Lower leg skin (tissue), 4 donors: ENCODE measurements around the gene FPGS. TPM values are rescaled to one million over a fixed set of nuclear protein-coding genes. Genes with fewer than 3 reads are reported as not detected.

Experiments used
- DNase-seq, 2 donors: peaks; one replicate each; pipeline ENCODE4 v3.0.0-alpha.2; 2019; ENCODE audit warnings: low spot score in 2 of 2
- H3K4me3 ChIP-seq: fragments of 200-600 bp; sonication (generic); 2 replicates; pipeline ENCODE4 v1.5.1; 2017; ENCODE audit warnings: mild to moderate bottlenecking, low read depth; ENCODE audit not compliant: poor library complexity, severe bottlenecking
- POLR2A ChIP-seq, 2 donors: fragments of 450-650 bp; IDR thresholded peaks; one replicate each; pipeline ENCODE4 v1.6.1; 2016 to 2017; ENCODE audit warnings: antibody characterized with exemption in 2 of 2, mild to moderate bottlenecking in 1 of 2, moderate library complexity in 1 of 2
- WGBS, 2 donors: methylation state at CpG; one replicate each; pipeline ENCODE4 v1.1.5; 2018; 5-methylcytosine and 5-hydroxymethylcytosine counted together
- intact Hi-C: fragments of 100-400 bp; cut with DNase I; formaldehyde crosslinking; loops from one replicate; pipeline ENCODE4 v1.15.0; 2023; ENCODE audit warnings: low total_unique reads
- total RNA-seq, 4 donors: library from RNA; depleted of rRNA; stranded (reverse); fragments of >200 nt; gene quantifications; one replicate each; pipeline ENCODE4 v1.1.0, GENCODE V29; 2016
- TF ChIP-seq, protein P1 (sequence below), 3 donors: fragments of 450-650 bp; IDR thresholded peaks; one replicate each; pipeline ENCODE4 v1.5.1; 2016; ENCODE audit warnings: antibody characterized with exemption in 3 of 3, mild to moderate bottlenecking in 3 of 3, moderate library complexity in 2 of 3

FPGS gene
- total RNA-seq, 4 donors from 2014 or later = 21.3 to 46.5 (median 37.4) TPM

DNA sequence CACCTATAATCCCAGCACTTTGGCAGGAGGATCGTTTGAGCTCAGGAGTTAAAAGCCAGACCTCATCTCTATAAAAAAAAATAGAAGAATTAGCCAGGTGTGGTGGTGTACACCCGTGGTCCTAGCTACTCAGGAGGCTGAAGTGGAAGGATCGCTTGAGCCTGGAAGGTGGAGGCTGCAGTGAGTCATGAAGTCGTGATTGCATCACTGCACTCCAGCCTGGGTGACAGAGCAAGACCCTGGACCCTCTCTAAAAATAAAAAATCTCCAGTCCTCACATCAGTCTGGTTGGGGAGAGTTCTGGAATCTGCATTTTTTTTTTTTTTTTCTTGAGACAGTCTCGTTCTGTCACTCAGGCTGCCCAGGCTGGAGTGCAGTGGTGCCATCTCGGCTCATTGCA lies 9.3 kb downstream of the FPGS start:
- TF ChIP-seq, protein P1, sequence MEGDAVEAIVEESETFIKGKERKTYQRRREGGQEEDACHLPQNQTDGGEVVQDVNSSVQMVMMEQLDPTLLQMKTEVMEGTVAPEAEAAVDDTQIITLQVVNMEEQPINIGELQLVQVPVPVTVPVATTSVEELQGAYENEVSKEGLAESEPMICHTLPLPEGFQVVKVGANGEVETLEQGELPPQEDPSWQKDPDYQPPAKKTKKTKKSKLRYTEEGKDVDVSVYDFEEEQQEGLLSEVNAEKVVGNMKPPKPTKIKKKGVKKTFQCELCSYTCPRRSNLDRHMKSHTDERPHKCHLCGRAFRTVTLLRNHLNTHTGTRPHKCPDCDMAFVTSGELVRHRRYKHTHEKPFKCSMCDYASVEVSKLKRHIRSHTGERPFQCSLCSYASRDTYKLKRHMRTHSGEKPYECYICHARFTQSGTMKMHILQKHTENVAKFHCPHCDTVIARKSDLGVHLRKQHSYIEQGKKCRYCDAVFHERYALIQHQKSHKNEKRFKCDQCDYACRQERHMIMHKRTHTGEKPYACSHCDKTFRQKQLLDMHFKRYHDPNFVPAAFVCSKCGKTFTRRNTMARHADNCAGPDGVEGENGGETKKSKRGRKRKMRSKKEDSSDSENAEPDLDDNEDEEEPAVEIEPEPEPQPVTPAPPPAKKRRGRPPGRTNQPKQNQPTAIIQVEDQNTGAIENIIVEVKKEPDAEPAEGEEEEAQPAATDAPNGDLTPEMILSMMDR (IDR thresholded peaks at IDR 0.05) = no peak
- TF ChIP-seq POLR2A (IDR thresholded peaks at IDR 0.05) = no peak
- no peak for DNase-seq
- WGBS, 2 donors = 88 to 95% methylated on average over 6 of the region's 6 CpGs
- intact Hi-C loops = no loop called here
- H3K4me3 ChIP-seq = no peak overlapping the region

DNA sequence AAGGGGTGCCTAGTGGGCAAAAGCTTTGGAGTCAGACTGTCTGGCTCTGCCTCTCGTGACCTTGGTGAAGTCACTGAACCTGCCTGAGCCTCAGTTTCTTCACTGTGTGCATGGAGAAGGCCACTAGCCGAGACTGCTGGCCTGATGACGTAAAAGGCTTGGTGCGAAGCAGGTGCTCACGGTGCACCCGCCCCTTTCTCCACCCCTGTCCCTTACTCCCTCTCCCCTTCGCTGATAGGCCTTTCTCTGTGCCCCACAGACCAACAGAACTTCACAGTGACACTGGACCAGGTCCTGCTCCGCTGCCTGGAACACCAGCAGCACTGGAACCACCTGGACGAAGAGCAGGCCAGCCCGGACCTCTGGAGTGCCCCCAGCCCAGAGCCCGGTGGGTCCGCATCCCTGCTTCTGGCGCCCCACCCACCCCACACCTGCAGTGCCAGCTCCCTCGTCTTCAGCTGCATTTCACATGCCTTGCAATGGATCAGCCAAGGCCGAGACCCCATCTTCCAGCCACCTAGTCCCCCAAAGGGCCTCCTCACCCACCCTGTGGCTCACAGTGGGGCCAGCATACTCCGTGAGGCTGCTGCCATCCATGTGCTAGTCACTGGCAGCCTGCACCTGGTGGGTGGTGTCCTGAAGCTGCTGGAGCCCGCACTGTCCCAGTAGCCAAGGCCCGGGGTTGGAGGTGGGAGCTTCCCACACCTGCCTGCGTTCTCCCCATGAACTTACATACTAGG lies 10.4 kb downstream of the FPGS start:
- no peak overlapping the region for H3K4me3 ChIP-seq
- 87 to 90% methylated on average over 16 to 19 of the region's 19 CpGs for WGBS, 2 donors
- intact Hi-C loops = no loop called here
- no peak for DNase-seq
- TF ChIP-seq, protein P1 (IDR thresholded peaks at IDR 0.05) = no peak
- no peak for TF ChIP-seq POLR2A (IDR thresholded peaks at IDR 0.05)

DNA sequence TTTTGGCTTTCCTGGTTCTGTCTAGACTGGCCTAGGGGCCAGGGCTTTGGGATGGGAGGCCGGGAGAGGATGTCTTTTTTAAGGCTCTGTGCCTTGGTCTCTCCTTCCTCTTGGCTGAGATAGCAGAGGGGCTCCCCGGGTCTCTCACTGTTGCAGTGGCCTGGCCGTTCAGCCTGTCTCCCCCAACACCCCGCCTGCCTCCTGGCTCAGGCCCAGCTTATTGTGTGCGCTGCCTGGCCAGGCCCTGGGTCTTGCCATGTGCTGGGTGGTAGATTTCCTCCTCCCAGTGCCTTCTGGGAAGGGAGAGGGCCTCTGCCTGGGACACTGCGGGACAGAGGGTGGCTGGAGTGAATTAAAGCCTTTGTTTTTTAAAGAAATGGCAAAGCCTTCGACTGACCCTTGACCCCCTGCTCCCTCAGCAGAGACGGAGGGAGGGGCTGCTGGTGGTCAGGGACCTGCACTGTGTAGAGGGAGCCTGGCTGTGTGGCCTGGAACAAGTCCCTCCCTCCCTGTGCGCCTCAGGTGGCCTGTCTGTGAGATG lies 11.1 kb downstream of the FPGS start:
- H3K4me3 ChIP-seq = no peak overlapping the region
- intact Hi-C loops = no loop called here
- 67 to 78% methylated on average over 9 of the region's 9 CpGs for WGBS, 2 donors
- DNase-seq = no peak
- TF ChIP-seq, protein P1 (IDR thresholded peaks at IDR 0.05) = no peak
- no peak for TF ChIP-seq POLR2A (IDR thresholded peaks at IDR 0.05)

DNA sequence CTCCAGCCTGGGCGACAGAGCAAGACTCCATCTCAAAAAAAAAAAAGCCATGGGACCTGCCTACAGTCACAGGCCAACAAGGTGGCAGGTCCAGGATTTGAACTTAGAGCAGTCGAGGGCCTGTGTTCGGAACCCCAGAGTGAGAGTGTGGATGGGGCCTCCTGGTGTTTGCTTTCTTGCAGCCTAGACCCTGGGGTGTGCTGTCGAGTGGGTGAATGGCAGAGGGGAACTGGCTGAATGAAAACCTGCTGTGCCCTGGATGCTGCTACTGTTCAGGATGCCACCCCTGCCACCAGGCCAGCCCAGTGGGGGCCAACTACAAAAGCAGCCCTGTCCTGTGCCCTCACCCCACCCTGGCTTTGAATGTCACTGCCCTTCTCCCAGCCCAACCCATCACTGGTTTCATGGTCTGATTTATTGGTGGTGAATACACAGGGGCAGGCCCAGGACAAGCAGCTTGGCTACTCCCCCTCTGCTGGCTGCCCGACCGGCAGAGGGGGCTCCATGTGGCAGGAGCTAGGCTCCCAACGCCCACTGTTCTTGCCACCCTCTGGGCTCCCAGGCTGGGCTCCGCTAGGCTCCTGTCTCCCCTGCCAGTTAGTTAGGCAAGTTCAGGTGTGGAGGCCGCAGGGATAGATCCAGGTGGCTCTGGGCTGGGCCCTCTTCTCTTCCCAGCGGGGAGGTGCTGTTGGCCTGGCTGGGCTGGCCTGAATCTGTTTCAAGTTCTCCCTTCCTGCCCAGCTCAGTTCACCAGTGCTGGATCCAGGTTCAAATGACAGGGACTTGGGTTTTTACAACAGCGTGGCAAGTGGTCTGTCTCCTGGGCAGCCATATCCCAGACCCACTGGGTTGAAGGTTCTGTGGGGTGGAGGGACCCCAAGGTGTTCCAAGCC lies 12.2 kb downstream of the FPGS start:
- intact Hi-C loops = no loop called here
- 84 to 89% methylated on average over 10 to 11 of the region's 11 CpGs for WGBS, 2 donors
- TF ChIP-seq POLR2A (IDR thresholded peaks at IDR 0.05) = no peak
- TF ChIP-seq, protein P1 (IDR thresholded peaks at IDR 0.05) = no peak
- no peak overlapping the region for H3K4me3 ChIP-seq
- no peak for DNase-seq

DNA sequence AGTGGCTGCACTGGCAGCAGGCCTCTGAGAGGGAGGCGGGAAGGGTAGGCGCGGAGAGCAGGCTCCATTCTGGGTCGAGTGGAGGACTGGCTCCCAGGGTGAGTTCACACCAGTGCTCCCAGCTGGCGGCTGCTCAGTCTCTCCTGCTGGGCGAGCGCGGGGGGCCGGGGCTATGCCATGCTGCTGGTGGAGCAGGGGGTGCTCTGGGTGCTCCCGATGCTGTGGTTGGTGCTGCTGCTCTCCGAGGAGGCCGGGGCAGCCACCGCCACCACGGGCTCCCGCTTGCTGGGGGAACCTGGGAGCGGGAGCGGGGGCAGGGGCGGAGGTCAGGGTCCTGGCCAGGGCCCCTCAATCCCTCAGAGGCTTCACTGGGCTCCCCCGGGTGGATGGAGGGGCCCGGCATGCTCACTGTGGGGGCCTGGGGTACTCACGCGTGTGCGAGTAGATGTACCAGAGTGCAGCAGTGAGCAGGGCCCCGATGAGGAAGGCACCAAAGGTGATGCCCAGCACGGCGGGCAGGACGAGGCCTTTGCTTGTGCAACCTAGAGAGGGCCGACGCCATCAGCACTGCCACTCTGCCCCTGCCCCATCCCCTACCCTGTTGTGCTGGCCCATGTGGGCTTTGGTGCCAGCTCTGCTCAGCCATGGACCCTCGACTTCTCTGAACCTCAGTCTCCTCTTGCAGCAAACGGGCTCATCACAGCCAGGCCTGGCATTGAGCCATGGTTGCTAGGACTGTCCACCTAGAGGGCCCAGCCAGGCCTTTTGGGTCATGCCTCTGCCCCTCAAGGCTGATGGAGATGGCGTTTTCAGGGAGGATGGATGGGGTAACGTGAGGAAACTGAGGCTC lies 13.1 kb downstream of the FPGS start:
- DNase-seq = no peak
- TF ChIP-seq, protein P1 (IDR thresholded peaks at IDR 0.05) = no peak
- TF ChIP-seq POLR2A (IDR thresholded peaks at IDR 0.05) = no peak
- no peak overlapping the region for H3K4me3 ChIP-seq
- 85 to 87% methylated on average over 9 to 27 of the region's 33 CpGs for WGBS, 2 donors
- intact Hi-C loops = no loop called here
